ENCODE results near the gene USP26. TPM values are rescaled to one million over a fixed set of nuclear protein-coding genes. Genes with fewer than 3 reads are reported as not detected.
"Not testable (repeated sequence)": the region's sequence is repeated elsewhere in the genome, so short reads cannot be mapped to it uniquely, and the experiment has no call there.

The USP26 gene
- total and polyA plus RNA-seq, 7 donors, result not detected

DNA sequence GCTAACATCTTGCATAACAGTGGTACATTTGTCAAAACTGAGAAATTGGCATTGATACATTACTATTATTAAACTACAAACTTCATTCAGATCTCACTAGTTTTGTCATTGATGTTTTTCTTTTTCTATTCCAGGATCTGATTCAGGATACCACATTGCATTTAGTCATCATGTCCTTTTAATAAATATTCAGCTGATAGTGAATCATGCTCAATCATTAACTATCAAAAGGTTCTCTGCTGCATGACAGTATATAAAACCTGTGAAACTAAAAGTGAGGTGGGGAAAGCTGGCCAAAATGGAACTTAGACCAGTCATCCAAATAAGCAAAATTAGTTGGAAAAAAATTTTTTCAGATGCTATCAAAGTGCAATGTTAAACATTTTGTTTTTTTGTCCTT, 110.4 kb downstream of the USP26 start:
- H3K9me3 ChIP-seq, result no peaks in the 10 kb centered on the region
- H3K4me3 ChIP-seq, result no peak overlapping the region
- ATAC-seq (no peak), DNase-seq (no peak)
- intact Hi-C loops (cut with DNase I), result no loop called here
- no peaks in the 10 kb centered on the region for H3K36me3 ChIP-seq (ENCODE audit: insufficient read depth in 1 of 2, low read depth in 1 of 2)
- H3K27ac ChIP-seq, result no peak overlapping the region
- TF ChIP-seq, protein P1, sequence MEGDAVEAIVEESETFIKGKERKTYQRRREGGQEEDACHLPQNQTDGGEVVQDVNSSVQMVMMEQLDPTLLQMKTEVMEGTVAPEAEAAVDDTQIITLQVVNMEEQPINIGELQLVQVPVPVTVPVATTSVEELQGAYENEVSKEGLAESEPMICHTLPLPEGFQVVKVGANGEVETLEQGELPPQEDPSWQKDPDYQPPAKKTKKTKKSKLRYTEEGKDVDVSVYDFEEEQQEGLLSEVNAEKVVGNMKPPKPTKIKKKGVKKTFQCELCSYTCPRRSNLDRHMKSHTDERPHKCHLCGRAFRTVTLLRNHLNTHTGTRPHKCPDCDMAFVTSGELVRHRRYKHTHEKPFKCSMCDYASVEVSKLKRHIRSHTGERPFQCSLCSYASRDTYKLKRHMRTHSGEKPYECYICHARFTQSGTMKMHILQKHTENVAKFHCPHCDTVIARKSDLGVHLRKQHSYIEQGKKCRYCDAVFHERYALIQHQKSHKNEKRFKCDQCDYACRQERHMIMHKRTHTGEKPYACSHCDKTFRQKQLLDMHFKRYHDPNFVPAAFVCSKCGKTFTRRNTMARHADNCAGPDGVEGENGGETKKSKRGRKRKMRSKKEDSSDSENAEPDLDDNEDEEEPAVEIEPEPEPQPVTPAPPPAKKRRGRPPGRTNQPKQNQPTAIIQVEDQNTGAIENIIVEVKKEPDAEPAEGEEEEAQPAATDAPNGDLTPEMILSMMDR (IDR thresholded peaks at IDR 0.05), result no peak
- H3K27me3 ChIP-seq (ENCODE audit: insufficient read depth in 3 of 3, low read length in 2 of 3), result peaks cover 0 to 17% (median 0%) of the 10 kb centered on the region in 3 donors
- no peaks in the 10 kb centered on the region for H3K4me1 ChIP-seq

DNA sequence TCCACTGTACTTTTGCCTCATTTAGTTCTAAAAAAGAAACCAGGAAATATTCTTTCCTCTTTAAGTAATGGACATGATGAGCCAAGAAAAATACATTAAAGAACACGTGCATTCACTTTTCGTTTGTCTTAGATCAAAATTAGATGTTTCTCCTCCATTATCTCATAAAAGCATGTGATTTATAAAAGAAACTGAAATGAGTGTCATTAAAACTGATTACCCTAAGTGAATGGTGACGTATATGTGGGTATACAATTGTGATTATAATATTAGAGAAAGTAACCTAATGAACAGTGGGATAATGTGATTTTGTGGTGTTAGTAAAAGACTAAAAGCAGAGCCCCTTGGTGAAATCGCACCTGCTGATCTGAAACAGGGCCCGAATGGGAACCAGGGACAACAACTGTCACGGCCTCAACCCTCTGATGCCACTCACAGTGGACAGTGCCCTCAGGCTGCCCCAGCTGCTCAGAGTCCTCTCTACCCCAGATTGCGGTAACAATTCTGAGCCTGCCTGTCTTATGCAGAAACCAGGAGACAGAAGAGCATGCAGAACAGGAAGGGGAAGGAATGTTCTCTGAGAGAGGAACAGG, 112.8 kb downstream of the USP26 start:
- Histone ChIP-seq H3K27me3 (ENCODE audit: insufficient read depth in 3 of 3, low read length in 2 of 3) (peaks cover 0 to 17% (median 0%) of the 10 kb centered on the region in 3 donors), H3K4me1 (no peaks in the 10 kb centered on the region), H3K36me3 (ENCODE audit: insufficient read depth in 1 of 2, low read depth in 1 of 2) (no peaks in the 10 kb centered on the region), H3K27ac (no peak overlapping the region), H3K4me3 (no peak overlapping the region), H3K9me3 (no peaks in the 10 kb centered on the region)
- TF ChIP-seq, protein P1 (IDR thresholded peaks at IDR 0.05), result no peak
- intact Hi-C loops (cut with DNase I), result no loop called here
- ATAC-seq (no peak), DNase-seq (no peak)
- 54 to 73% (median 71%) methylated on average over 6 to 7 of the region's 7 CpGs for WGBS, 3 donors

DNA sequence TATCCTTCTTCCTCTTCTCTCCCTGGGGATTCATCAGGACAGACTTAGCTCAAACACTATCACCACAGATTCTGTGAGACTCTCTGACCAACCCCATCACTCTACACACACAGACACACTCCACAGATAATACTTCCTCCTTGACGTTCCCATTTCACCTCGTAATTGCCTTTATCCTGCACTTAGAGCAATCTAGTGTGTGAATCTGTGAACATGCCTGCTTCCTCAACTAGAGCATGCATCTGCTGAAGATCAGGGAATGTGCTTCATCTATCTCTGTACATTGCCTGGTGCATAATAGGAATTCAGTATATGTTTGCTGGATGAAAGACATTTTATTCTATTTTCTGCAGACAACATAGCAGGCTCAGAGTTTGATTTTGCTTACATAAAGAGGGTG, 113.4 kb downstream of the USP26 start:
- Histone ChIP-seq H3K4me1 (no peaks in the 10 kb centered on the region), H3K27me3 (ENCODE audit: insufficient read depth in 3 of 3, low read length in 2 of 3) (peaks cover 0 to 17% (median 0%) of the 10 kb centered on the region in 3 donors), H3K27ac (no peak overlapping the region), H3K4me3 (no peak overlapping the region), H3K36me3 (ENCODE audit: insufficient read depth in 1 of 2, low read depth in 1 of 2) (no peaks in the 10 kb centered on the region), H3K9me3 (no peaks in the 10 kb centered on the region)
- intact Hi-C loops (cut with DNase I), result no loop called here
- 21 to 49% (median 35%) methylated on average over 2 of the region's 2 CpGs for WGBS, 3 donors
- ATAC-seq (no peak), DNase-seq (no peak)
- TF ChIP-seq, protein P1 (IDR thresholded peaks at IDR 0.05), result no peak

DNA sequence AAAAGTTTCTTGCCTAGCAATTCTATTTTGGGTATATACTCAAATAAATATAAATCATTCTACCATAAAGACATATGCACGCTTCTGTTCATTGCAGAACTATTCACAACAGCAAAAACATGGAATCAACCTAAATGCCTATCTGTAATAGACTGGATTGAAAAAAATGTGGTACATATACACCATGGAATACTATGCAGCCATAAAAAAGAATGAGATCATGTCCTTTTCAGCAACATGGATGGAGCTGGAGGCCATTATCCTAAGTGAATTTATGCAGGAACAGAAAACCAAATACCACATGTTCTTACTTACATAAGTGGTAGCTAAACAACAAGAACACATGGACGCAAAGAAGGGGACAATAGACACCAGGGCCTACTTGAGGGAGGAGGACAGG, 116.9 kb downstream of the USP26 start:
- H3K27me3 ChIP-seq (ENCODE audit: insufficient read depth in 3 of 3, low read length in 2 of 3); H3K9me3 ChIP-seq; intact Hi-C loops (cut with DNase I); DNase-seq; H3K4me1 ChIP-seq; ATAC-seq; H3K27ac ChIP-seq; H3K4me3 ChIP-seq; H3K36me3 ChIP-seq (ENCODE audit: insufficient read depth in 1 of 2, low read depth in 1 of 2): not testable (repeated sequence)
- 90 to 100% (median 96%) methylated on average over 2 of the region's 2 CpGs for whole genome bisulfite sequencing, 3 donors

Other genes with a start within 250 kb of the USP26 start
- 1 to 10 TPM in 3 of 4 donors, under 1 TPM in 1; 0.99 to 10.0 (median 7.7) TPM for gene HS6ST2, start 138.5 kb downstream of the USP26 start, total RNA-seq
- 1 to 10 TPM in 1 of 3 donors, under 1 TPM in 2; 0.30 to 1.3 (median 0.48) TPM for gene HS6ST2, start 138.5 kb downstream of the USP26 start, polyA plus RNA-seq
- not detected for gene TFDP3, start 121.2 kb upstream of the USP26 start, total RNA-seq
- not detected for gene TFDP3, start 121.2 kb upstream of the USP26 start, polyA plus RNA-seq

Data from psoas muscle (tissue), 8 donors.